Astrocyte of the spinal cord (primary cell): ENCODE measurements around the gene CCDC57.
"Not testable (repeated sequence)": the region's sequence is repeated elsewhere in the genome, so short reads cannot be mapped to it uniquely, and the experiment has no call there.

ENCODE experiments used
- DNase-seq: peaks from one replicate; pipeline ENCODE4 v3.0.0; 2011; ENCODE audit warnings: low read depth, low spot score
- H3K4me3 ChIP-seq: 2 replicates; pipeline ENCODE4 v1.5.1; 2011; ENCODE audit warnings: low read depth, mild to moderate bottlenecking, low read length, moderate library complexity
- in situ Hi-C: cut with HindIII; loops from 2 replicates; pipeline ENCODE4 v1.10.0; 2017; ENCODE audit warnings: low sequenced_read_pairs
- TF ChIP-seq, protein P1 (sequence below): IDR thresholded peaks from 2 replicates; pipeline ENCODE4 v1.5.1; 2012; ENCODE audit warnings: low read depth, mild to moderate bottlenecking, low read length, inconsistent platforms

CCDC57 gene, protein sequence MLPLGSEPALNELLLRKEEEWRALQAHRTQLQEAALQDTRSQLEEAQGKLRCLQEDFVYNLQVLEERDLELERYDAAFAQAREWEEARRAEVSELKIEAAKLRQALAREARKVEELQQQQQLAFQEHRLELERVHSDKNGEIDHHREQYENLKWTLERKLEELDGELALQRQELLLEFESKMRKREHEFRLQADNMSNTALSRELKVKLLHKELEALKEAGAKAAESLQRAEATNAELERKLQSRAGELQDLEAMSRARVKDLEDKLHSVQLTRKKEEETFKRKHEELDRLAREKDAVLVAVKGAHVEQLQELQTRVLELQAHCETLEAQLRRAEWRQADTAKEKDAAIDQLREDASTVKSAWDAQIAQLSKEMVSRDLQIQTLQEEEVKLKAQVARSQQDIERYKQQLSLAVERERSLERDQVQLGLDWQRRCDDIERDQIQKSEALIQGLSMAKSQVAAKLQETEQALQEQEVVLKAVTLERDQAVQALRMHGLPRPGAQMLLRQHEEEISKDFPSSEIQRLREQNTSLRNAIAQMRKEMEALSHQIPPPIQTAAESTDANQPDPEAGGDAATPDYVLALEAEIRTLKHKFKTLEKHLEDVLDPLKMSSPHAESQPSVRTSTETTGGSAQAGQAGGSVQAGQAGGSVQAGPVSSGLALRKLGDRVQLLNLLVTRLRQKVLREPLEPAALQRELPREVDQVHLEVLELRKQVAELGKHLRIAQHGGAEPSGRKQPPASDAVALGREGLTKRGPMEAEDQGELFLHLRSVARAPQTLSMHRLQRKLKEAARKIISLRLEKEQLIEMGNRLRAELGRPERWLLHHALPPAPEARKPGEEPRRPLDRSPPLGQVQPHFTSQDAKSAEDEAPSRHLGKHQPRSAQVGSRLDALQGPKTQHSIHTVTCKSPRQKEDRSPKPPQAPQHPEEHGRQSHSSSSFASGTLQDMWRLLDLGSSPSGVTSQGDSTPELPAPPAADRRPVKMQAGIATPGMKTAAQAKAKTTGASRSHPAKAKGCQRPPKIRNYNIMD

DNA sequence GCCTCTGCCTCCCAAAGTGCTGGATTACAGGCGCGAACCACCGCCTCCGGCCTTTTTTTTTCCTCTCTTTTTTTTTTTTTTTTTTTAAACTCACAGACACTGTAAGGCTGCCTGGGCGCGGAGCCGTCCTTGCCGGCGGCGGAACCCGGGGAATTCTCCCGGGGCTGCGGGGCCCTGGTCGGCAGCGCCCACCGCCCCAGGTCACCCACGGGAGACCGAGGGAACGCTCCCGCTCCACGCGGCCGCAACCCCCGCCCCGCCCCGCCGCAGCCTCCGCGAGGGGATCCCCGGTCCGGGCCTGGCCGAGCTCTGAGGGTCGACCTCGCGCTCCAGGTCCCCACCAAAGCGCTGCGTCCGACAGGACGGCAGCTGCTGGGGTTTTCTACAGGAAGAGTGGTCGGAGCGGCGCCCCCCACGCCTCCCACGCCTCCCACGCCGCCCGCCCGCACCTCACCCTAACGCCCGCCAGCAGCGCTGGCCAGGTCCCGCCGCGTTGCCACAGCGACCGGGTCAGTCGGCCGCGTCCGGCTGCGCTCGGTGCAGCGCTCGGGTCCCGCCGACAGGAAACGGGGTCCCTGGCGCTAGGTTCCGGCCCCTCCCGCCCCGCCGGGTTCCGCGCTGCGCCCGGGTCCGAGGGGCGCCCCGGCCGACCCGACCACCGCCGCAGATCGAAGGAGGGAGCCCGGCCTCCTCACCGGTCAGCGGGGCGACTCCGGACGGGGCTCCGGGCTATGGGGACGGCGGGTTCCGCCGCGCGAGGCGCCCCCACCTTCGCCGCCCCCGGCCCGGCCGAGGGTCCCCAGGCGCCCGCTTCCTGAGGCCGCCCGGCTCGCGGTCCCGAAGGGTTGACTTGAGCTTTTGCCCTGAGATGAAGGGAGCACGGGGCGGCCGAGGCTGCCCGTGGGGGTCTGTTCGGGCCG is at the start of gene CCDC57:
TSS of gene CCDC57 (minus strand) at position 512 of the 920 bp plus-strand sequence. CDS start 10,898 bp downstream, outside the sequence.
- H3K4me3 ChIP-seq = peak within 1 kb of the TSS; percentile 56
- in situ Hi-C loops = no loop called here
- DNase-seq = peak; percentile 68
- TF ChIP-seq, protein P1, sequence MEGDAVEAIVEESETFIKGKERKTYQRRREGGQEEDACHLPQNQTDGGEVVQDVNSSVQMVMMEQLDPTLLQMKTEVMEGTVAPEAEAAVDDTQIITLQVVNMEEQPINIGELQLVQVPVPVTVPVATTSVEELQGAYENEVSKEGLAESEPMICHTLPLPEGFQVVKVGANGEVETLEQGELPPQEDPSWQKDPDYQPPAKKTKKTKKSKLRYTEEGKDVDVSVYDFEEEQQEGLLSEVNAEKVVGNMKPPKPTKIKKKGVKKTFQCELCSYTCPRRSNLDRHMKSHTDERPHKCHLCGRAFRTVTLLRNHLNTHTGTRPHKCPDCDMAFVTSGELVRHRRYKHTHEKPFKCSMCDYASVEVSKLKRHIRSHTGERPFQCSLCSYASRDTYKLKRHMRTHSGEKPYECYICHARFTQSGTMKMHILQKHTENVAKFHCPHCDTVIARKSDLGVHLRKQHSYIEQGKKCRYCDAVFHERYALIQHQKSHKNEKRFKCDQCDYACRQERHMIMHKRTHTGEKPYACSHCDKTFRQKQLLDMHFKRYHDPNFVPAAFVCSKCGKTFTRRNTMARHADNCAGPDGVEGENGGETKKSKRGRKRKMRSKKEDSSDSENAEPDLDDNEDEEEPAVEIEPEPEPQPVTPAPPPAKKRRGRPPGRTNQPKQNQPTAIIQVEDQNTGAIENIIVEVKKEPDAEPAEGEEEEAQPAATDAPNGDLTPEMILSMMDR = no peak

DNA sequence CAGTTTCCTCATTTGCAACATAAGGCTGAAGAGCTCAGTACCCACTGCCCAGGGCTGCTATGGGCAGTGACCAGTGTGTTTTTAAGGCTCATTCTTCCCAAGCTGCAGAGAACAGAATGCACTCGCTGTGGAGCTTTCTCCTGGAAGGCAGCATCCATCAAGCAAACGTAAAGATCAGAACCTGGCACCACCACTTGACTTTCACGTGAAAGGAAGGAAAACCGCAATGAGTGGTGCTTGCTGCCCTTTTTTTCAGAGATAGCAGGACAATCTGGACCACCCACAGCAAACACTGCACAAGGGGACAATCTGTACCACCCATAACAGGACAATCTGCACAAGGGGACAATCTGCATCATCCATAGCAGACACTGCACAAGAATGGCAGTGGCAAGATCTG is 49.7 kb upstream of the CCDC57 start:
- TF ChIP-seq, protein P1 = no peak
- in situ Hi-C loops = no loop called here
- no peak for DNase-seq
- no peak overlapping the region for H3K4me3 ChIP-seq

DNA sequence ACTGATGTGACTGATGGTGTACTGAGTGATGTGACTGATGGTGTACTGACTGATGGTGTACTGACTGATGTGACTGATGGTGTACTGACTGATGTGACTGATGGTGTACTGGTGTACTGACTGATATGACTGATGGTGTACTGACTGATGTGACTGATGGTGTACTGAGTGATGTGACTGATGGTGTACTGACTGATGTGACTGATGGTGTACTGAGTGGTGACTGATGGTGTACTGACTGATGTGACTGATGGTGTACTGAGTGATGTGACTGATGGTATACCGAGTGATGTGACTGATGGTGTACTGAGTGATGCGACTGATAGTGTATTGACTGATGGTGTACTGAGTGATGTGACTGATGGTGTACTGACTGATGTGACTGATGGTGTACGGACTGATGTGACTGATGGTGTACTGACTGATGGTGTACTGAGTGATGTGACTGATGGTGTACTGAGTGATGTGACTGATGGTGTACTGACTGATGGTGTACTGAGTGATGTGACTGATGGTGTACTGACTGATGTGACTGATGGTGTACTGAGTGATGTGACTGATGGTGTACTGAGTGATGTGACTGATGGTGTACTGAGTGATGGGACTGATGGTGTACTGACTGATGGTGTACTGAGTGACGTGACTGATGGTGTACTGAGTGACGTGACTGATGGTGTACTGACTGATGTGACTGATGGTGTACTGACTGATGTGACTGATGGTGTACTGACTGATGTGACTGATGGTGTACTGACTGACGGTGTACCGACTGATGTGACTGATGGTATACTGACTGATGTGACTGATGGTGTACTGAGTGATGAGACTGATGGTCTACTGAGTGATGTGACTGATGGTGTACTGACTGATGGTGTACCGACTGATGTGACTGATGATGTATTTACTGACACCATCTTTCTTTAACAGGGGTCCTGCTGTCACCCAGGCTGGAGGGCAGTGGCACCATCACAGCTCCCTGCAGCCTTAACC is 47.6 kb upstream of the CCDC57 start:
- in situ Hi-C loops, DNase-seq, H3K4me3 ChIP-seq: not testable (repeated sequence)

DNA sequence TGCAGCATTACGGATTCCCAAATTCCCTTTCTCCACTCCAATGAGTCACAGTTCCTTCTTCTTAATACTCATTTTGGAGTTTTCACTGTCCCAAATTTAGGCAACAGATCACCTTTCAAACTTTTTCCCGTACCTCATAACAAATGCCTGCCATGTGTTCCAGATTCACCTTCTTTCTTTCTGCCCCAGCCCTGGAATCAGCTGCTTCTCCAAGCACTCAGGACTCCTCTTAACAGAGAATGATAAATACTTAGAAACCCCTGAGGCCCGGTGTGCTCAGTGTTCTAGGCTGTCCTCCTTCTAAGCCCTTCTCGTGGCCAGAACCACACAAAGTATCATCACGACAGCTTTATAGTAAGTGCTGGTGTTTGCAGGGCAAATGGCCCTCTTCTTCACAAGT is 45.9 kb upstream of the CCDC57 start:
- TF ChIP-seq, protein P1 = no peak
- no peak overlapping the region for H3K4me3 ChIP-seq
- DNase-seq = no peak
- in situ Hi-C loops = no loop called here

DNA sequence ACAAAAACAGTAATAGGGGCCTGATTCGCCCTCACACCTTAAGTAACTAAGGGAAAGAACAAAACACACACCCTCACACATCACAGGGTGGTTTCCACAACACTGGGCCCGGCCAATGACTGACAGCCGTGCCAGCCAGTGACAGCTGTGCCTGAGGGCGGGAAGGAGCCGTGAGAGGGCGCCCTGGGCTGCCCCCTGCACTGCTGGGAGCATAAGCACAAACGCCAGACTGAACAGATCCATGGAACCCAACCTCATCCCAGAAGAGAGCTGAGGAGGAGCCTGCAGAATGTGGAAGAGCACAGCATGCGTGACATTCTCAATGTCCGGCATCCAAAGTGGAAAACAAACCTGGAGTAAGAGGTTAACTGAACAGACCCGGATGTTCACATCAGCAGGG is 44.8 kb upstream of the CCDC57 start:
- DNase-seq = no peak
- TF ChIP-seq, protein P1 = no peak
- in situ Hi-C loops = no loop called here
- H3K4me3 ChIP-seq = no peak overlapping the region
